GM19395 (cell line): ENCODE data around the gene TGM4.

ENCODE experiments used
- ATAC-seq: cut with Tn5 transposase; IDR thresholded peaks from one replicate; pipeline ENCODE4 v1.9.1; 2021; ENCODE audit warnings: mild to moderate bottlenecking, moderate library complexity; ENCODE audit not compliant: unreplicated experiment

Gene TGM4

DNA sequence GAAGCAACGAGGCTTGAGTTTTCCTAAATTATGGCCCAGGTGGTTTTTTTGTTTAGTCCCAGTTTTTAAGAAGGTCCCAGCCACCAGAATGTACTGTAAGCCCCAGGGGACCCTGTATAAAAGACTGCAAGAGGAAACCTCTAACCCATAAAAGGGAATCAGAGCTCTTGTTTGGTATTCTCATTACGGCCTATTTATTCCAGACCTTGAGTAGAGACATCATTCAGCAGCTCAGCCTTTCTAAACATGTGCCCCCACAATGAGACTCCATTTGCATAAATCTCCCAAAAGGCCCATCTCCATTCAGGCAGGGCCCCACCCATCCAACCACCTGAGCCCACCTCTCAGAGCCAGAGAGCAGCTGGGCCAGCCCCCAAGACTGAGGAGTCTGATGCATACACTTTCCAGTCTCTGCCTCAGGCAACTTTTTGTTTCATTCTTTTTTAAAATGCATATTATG is 75.9 kb downstream of the TGM4 start:
- no peak for ATAC-seq

GRCh38 chr3:44952689-44953088 is 78.3 kb downstream of the TGM4 start:
- ATAC-seq, result no peak

GRCh38 chr3:44954304-44954703 is 79.9 kb downstream of the TGM4 start:
- no peak for ATAC-seq

GRCh38 chr3:44954962-44955361 is 80.6 kb downstream of the TGM4 start:
- ATAC-seq, result peak; percentile 69

- ATAC-seq, result no peak
Observed at GRCh38 chr3:44955917-44956316, 81.5 kb downstream of the TGM4 start.

GRCh38 chr3:44957986-44958385 is 83.6 kb downstream of the TGM4 start:
- ATAC-seq, result no peak

DNA sequence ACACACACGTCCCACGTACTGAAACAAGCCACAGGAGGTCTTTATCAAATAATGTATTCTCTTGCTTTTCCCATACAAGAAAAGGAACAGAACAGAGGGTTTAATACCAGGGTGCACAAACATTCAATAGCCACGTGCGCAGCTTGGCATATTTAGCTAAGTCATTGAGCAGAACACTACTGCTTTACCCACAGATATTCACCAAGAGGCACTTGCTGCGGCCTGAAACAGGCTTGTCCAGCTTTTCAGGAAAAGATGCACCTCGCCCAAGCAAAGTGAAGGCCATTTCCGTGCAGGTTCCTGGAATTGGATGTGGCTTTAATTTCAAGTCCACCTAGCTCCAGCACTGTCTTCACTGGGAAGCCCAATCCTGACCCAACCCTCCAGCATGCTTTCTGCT is 84.0 kb downstream of the TGM4 start:
- ATAC-seq, result no peak

GRCh38 chr3:44960387-44961026 is 86.1 kb downstream of the TGM4 start:
- peak; percentile 64 for ATAC-seq

DNA sequence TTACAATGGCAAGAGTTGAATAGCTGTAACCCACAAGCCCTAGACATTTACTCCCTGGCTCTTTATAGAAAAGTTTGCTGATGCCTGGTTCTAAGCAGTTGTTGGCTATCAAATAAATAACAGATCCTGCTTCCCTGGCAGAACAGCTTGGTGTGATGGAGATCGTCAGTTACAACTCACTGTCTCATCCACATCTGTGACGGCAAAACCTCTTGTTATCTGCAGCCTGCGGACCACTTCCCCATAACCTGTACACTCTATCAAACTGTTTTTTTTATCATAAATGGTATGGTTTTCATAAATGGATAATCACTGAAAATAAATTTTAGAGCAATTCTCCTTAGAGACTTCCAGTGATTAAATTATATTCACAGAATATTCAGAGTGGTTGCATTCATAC is 87.5 kb downstream of the TGM4 start:
- no peak for ATAC-seq

- ATAC-seq, result no peak
Observed at GRCh38 chr3:44962621-44963393, 88.4 kb downstream of the TGM4 start.

- no peak for ATAC-seq
Observed at GRCh38 chr3:44963571-44964325, 89.3 kb downstream of the TGM4 start.
